Kidney tubule cell (primary cell): ENCODE measurements around the gene NUCKS1.

Source experiments
- DNase-seq: peaks from one replicate; pipeline ENCODE4 v3.0.0-alpha.2; 2018; ENCODE audit warnings: low spot score

NUCKS1 gene

DNA sequence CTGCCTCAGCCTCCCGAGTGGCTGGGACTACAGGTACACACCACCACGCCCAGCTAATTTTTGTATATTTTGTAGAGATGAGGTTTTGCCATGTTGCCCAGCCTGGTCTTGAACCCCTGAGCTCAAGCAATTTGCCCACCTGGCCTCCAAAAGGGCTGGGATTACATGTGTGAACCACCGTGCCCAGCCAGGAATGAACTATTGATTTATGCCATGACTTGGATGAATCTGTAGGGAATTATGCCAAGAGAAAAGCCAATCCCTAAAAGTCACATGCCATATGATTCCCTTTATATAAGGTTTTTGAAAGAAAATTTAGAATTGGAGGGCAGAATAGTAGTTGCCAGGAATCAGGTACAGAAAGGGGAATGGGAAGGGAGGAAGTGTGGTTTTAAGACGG is 50.6 kb downstream of the NUCKS1 start:
- no peak for DNase-seq

GRCh38 chr1:205698921-205699320 is 51.1 kb downstream of the NUCKS1 start:
- no peak for DNase-seq

DNA sequence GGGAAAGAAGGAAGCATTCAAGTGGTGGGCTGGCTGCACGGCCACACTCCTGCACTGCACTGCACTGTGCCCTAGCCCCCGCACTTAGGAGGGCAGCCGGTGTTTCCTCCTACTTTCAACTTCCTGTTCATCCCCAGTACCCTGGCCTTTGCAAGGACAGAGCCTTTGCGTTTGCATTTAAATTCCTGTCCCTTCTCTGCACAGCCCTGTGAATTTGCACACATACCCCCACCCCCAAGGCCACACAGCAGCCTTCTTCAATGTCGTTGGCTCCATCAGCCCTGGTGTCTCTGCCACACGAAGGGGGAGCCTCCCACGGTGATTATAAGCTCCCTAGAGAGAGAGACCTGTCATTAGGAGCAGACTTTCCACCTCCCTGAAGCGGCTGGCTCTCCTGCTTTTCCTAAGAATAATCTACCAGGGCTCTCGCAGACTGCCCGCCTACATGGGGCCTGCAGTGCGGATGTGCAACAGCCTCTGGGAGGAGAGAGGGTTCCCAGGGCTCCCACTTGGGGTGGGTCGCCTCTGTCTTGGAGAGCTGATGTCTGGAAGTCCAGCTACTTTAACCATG is 56.5 kb downstream of the NUCKS1 start:
- no peak for DNase-seq

DNA sequence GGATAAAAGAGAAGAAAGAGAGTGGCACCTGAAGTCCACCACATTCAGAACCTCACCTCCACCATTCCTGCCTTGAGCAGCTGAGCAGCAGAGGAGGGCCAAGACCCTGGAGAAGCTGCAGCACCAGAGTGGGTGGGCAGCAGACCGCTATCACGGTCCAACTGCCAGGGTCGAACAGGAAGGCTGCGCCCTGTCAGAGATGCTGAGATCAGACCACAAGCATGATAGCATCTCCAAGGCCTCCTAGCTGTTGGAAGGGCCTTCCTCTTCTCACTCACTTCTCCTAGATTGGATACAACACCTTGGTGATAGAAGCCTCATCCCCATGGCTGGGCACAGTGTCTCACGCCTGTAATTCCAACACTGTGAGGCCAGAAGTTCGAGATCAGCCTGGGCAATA is 57.6 kb downstream of the NUCKS1 start:
- no peak for DNase-seq

- DNase-seq = no peak
Measured at GRCh38 chr1:205690122-205690756, 59.7 kb downstream of the NUCKS1 start.

DNA sequence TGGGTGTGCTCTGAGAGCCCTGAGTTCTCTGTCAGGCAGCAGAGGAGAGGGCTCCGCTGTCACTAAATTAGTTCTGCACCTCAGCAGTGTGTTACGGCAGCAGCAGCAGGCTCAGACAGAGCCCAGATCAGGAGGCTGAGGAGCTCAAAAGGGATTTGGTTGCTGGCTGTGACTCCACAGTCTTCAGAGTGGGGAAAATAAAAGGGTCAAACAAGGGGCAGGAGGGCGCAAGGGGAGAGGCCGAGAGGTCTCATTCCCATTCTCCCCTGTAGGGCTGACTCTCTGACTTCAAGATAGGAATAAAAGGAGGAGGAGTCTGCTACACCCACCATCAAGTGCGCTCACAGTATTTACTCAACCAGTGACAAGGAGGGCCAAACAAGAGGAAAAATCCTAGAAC is 60.5 kb downstream of the NUCKS1 start:
- no peak for DNase-seq

GRCh38 chr1:205688171-205689080 is 61.6 kb downstream of the NUCKS1 start:
- DNase-seq = no peak

- no peak for DNase-seq
Measured at GRCh38 chr1:205687242-205687641, 62.7 kb downstream of the NUCKS1 start.

DNA sequence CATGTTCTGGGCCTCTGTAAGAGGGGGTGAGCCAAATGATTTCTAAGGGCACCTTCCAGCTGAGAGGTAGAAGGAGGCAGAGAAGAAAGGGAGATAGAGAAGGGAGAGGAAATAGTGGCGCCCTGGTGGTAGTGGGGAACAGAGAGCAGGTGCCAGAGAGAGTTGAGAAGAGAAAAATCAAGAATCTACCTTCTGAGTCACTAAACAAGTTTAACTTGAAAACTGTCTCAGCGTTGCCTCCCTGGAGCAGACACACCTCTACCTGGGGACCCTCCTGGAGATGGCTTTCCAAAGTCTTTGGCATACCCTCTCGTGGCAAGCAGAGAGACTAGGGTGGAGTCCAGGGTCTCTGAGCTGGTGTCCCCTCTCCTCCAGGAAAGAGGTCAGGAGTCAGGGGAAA is 68.6 kb downstream of the NUCKS1 start:
- no peak for DNase-seq

DNA sequence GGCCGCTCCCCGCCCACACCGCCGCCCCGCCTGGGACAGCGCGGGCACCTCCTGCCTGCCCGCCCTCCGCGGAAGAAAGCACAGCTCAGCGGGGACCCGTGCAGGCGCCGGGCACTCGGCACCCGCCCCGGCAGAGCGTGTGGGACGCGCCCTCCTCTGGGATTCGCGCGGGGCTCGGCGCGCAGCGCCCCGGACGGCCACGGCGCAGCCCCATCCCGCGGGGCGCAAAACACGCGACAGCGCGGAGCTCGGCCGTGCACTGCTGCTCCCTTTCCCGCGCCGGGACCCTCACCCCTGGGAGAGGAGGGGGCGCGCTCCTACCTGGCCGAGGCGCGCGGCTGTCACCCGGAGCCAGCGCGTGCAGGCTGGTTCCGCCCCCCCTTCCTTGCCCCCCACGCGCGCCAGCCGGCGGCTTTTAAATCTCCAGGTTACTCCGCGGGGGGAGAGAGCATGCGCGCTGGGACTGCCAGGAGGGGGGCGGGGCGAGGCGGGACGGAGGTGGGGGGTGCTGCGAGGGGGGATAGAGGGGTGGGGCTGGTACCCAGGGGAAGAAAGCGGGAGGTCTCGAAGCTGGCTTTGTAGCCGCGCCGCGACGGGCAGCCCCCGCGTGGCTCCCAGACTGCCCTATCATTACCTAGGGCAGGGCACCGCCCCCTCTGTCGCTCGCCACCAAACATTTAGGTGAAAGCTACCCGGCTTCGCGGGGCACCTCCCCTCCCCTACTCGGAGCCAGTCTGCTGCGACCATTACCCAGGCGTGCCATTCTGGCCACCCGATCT is 69.7 kb downstream of the NUCKS1 start, which contains the start of gene SLC45A3:
SLC45A3 (minus strand) TSS at position 437 of the 779 bp plus-strand sequence. CDS start 15,853 bp downstream, outside the sequence.
- DNase-seq = no peak

- no peak for DNase-seq
Measured at GRCh38 chr1:205678286-205679111, 71.5 kb downstream of the NUCKS1 start.

GRCh38 chr1:205677167-205677566 is 72.8 kb downstream of the NUCKS1 start:
- no peak for DNase-seq

- DNase-seq = no peak
Measured at GRCh38 chr1:205676597-205676996, 73.4 kb downstream of the NUCKS1 start.

- DNase-seq = no peak
Measured at GRCh38 chr1:205676002-205676401, 74.0 kb downstream of the NUCKS1 start.

GRCh38 chr1:205675247-205675646 is 74.7 kb downstream of the NUCKS1 start:
- no peak for DNase-seq

DNA sequence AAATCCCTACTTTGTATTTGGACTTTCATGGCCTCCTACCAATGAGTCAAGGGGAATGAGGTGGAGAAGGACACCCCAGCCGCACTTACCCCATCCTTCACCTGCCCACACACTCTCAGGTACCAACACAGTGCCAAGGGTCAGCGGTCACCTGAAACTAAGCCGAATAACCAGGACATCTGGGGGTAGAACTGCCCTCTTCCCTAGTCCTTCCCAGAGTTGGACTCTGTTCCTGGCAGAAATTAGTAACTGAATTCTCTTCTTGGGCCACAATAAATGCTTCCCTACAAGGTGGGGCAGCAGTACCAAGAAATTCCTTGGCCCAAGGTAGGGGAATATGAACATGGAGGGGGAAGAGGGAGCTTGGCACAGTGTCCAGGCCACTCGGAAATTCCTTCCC is 77.0 kb downstream of the NUCKS1 start:
- DNase-seq = no peak

DNA sequence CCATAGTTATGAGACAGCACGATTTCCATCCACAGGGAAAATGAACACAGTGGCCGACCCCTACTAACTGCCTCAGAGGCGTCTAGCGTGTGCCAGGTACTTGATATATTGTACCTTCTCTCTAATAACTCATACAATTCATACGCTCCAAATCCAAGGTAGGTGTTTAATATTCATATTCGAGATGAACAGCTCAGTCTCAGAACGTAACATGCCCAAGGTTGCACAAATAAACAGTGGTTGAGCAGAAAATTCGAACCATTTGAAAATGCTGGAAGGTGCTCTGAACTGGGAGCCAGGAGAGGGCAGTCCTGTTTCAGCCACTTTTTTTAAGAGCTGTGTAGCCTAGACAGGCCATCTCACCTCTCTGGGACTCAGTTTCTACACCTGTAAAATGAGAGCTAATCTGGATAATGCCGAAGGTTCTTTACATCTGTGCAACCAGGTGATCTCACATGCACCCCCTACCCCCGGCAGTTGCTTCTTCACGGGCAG is 77.5 kb downstream of the NUCKS1 start:
- no peak for DNase-seq

- DNase-seq = no peak
Measured at GRCh38 chr1:205670611-205671430, 79.2 kb downstream of the NUCKS1 start.

DNA sequence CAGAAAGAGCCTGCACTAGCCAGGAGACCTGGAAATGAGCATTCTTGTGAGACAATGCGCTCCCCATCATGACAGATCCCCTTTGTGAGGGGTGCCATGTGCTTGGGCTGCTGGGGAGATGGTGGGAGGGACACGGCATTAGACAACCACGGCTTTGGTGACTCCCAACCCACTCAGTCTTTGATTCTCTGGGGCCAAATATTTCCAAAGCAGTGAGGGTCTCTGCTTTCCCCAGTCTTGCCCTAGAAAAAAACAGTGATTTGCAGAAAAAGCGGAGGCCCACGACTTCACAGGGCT is 79.9 kb downstream of the NUCKS1 start:
- DNase-seq = no peak

- no peak for DNase-seq
Measured at GRCh38 chr1:205669341-205670149, 80.4 kb downstream of the NUCKS1 start.
